Mesenteric fat pad (tissue), 1 donor: ENCODE results near the gene FN3K. TPM values are rescaled to one million over a fixed set of nuclear protein-coding genes. Genes with fewer than 3 reads are reported as not detected.

Source experiments
- DNase-seq: peaks from one replicate; pipeline ENCODE4 v3.0.0-alpha.2; 2020; ENCODE audit warnings: low spot score
- long read RNA-seq: library from polyadenylated mRNA; unstranded; transcript quantifications from one replicate; pipeline ENCODE4 v2.0.0, GENCODE V29; 2020
- total RNA-seq: library from RNA; stranded (reverse); fragmentation: NEBNext Ultra II Directional; extraction: Animal tissue kit (Norgen Biotek cat#: 25700); gene quantifications from one replicate; pipeline ENCODE4 v1.2.1, GENCODE V29; 2021
- donor health status: DM: yes; HTN: yes; CAD: no.

FN3K gene
- total RNA-seq: 19.3 TPM
- long read RNA-seq, partial matches to known transcripts: 0 of 2 reads
- long read RNA-seq, other reads (novel, unspliced or antisense): 2 of 2 reads

DNA sequence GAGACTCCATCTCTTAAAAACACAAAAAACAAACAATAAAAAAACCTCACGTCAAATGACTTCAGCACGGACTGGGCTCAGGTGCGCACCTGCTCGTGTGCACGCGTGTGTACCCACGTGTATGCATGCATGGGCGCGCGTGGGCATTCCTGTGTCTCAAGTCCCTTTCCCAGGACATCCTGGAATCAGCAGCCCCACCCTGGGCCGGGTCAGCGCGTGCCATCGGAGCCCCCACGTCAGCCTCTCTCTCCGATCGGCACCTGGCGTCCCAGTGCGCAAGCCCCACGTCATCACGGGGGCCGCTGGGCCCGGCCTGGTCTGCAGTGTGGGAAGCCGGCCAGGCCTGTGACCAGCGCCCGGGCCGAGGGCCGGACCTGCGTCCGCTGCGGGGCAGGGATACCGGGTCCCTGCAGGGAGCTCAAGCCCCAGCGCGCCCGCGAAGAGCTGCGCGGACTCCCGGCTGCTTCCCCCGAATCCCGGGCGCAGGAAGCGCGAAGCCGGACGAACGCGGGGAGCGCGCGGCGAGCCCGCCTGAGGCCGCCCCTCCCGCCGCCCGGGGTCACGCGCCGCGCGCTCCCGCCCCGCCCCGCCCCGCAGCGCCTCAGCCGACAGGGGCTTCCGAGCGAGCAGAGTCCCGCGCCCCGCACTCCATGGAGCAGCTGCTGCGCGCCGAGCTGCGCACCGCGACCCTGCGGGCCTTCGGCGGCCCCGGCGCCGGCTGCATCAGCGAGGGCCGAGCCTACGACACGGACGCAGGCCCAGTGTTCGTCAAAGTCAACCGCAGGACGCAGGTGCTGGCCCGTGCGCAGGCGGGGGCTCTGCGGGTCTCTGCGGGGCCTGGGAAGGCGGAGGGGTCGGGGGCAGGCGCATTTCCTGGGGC lies at the start of gene FN3K:
FN3K (plus strand) TSS at position 629 of the 880 bp plus-strand sequence; CDS start at position 651, 22 bp downstream.
- no peak for DNase-seq

DNA sequence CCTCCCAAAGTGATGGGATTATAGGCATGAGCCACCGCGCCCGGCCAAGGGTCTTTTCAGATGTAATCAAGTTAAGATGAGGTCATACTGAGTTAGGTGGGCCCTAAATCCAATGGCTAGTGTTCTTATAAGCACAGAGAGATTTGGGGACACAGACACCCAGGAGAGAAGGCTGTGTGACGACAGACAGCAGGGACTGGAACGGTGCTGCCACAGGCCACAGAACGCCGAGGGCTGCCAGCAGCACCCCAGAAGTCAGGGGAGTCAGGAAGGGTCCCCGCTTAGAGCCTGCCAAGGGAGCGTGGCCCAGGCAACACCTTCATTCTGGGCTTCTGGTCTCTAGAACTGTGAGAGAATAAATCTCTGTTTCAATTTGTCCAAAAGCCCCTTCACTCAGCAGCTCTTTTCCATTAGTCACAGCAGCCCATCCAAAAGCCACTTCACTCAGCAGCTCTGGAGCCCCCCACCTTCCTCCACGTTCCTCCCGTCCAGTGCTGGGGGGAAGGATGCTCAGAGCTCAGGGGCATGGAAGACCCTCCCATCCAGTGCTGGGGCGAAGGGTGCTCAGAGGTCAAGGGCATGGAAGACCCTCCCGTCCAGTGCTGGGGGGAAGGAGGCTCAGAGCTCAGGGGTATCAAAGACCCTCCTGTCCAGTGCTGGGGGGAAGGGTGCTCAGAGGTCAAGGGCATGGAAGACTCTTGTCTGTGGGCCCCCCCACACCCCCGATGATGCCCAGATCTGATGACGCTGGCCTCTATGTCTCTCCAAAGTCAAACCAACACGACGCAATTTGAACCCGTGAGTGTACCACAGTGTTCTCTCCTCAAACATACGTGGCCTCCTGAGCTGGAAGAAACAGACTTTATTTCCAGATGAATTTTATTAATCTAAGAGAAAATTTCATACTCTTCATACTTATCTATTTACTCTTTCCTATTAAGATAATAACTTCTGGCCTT lies 48.8 kb upstream of the FN3K start:
- no peak for DNase-seq

DNA sequence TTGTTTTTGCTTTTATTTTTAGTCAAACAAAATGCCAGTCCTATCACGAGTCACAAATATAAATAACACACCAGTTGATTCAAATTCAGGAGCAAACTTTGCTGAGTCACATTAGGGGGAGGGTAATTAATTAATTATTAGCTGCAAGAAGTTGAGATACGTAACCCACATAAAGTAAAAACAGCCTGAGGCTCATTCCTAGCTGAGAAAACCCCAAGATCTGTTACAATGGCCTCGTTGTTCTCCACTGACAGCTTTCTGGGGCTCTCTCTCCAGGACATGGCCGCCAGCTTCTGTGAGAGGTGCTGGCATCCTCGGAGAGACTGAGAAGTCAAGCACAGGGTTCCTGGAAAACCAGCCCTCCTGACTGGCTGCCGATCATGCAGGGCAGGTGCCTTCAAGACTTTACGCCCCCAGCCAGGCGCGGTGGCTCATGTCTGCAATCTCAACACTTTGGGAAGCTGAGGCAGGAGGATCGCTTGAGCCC lies 48.0 kb upstream of the FN3K start:
- DNase-seq: no peak

DNA sequence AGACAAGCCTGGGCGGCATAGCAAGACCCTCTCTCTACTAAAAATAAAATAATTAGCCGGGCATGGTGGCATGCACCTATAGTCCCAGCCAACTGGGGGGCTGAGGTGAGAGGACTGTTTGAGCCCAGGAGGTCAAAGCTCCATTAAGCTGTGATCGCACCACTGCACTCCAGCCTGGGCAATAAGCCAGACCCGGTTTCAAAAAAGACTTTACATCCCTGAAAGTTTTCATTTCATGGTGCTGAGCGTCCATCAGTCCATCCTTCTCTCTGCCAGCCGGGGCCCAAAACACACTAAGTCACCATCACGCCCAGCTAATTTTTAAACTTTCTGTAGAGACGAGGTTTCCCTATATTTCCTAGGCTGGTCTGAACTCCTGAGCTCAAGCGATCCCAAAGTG lies 47.5 kb upstream of the FN3K start:
- DNase-seq: no peak

DNA sequence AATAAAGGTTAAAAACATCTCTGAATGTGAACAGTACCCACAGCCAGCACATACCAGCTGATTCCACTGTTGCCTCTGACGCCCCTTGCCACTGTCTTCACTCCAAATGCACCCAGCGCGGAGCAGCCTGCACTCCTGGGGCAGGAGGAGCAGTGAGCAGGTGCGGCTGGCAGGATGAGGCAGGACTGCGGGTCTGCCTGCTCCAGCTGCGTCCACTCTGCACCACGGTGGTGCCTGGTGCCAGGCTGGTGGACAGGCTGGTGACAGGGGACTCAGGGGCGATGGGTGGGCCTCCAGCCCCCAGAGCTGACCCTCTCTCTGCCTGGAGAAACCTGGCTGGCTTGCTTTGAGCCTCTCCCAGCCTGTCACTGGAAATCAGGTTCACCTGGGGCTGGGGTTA lies 46.3 kb upstream of the FN3K start:
- no peak for DNase-seq

DNA sequence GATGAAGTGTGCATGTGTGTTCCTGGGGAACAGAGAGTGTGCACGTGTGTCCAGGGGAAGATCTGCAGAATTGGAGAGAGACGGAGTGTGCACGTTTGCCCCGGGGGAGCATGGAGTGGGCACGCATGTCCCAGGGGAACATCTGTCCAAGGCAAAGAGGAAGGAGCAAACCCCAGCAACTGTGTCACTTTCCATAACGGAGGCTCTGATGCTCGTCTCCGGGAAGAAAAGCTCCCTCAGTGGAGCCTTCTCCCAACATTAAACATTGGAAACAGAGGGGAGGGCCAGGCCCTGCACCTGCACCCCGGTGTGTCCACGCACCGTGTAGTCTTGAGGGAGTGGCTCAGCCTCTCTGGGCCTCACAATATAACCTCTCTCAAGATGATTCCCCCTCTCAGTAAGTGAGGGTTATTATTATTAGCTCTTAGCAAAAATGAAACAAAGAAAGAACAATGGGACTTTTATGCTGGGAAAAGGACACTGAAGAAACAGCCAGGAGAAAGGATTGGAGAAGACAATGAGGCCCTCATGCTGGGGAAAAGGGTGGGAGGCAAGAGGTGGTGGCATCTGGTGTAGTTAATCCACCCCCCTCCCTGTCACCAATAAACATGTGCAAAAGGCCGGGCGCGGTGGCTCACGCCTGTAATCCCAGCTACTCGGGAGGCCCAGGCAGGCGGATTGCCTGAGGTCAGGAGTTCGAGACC lies 44.5 kb upstream of the FN3K start:
- DNase-seq: no peak

DNA sequence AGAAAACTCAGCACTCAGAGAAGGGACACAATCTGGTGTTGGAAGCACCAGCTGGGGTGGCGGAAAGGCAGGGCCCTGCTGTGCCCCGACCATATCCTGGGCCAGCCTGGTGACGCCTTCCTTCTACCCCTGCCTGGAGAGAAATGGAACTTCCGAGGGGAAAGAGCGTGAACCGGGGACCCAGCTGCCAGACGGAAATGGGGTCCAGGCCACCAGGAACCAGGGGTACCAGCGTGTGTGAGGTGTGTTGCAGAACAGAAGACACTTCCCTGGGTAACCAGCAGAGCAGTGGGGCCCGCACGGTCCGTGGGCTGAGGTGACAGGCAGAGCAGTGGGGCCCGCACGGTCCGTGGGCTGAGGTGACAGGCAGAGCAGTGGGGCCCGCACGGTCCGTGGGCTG lies 43.7 kb upstream of the FN3K start:
- no peak for DNase-seq

DNA sequence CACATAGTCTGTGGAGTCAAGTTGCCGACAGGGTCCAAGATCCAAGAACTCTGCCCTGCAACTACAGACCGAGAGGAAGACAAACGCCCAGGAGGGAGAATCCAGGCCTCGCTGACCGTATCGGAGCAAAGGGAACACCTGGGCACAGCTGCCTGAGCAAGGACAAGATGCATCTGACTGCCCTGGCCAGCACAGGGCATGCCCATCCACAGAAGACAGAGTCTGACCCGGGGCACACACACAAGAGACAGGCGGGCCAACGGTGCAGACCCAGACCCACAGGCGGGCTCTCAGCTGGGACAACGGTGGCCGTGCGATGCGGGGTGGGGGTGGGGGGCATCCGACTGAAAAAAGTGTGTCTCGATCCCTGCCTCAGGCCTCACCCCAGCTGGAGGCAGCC lies 43.1 kb upstream of the FN3K start:
- no peak for DNase-seq

DNA sequence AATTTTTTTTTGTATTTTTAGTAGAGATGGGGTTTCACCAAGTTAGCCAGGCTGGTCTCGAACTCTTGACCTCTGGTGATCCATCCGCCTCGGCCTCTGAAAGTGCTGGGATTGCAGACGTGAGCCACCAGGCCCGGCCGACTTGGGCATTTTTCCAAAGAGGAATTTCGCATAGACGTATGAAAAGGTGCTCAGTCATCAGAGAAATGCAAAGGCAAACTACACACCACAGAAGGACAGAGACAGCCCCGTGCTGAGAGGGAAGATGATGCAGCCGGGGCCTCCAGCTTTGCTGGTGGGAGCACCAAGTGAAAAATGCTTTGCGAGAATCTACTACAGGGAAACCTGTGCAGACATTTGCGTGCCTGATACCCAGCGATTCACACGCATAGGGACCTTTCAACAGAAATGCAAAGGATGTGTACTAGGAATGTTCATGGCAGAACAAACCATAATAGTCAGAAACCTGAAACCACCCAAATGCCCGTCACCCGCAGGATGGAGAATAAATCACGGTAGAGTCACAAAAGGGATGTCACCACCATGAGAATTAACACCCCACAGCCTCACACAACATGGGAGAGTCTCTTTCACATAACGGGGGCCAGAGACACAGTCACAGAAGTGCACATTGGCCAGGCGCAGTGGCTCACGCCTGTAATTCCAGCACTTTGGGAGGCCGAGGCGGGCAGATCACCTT lies 42.1 kb upstream of the FN3K start:
- DNase-seq: no peak

DNA sequence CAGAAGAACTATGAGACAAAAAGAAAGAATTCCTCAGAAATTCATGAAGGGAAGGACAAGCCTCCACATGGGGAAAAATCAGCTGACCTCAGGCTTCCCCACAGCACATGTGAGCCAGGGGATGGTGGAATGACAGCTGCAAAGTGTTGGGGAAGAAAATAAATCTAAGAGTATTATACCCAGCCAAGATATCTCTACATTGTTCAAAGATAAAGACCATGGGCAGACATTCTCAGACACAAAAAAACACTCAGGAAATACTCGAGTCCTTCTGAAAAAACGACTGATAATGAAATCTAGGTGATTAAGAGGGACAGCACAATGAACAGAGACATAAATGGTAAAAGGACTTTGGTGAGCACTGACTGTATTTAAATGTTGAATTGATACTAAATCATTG lies 40.8 kb upstream of the FN3K start:
- DNase-seq: no peak

DNA sequence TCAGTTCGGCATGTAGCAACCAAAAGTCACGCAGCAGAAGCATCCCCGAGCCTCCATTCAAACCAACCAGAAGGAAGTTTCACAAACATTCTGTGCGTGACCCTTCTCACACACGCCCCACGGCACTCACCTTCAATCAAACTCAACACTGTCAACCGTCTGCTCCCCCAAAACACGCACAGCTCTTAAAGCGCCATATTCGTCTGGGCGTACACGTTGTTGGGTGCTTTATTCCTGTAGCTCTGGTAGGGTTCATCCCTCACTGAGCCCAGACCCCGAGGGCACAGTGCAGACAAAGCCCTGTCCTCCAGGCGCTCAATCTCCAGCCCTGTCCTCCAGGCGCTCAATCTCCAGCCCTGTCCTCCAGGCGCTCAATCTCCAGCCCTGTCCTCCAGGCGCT lies 39.2 kb upstream of the FN3K start:
- no peak for DNase-seq

DNA sequence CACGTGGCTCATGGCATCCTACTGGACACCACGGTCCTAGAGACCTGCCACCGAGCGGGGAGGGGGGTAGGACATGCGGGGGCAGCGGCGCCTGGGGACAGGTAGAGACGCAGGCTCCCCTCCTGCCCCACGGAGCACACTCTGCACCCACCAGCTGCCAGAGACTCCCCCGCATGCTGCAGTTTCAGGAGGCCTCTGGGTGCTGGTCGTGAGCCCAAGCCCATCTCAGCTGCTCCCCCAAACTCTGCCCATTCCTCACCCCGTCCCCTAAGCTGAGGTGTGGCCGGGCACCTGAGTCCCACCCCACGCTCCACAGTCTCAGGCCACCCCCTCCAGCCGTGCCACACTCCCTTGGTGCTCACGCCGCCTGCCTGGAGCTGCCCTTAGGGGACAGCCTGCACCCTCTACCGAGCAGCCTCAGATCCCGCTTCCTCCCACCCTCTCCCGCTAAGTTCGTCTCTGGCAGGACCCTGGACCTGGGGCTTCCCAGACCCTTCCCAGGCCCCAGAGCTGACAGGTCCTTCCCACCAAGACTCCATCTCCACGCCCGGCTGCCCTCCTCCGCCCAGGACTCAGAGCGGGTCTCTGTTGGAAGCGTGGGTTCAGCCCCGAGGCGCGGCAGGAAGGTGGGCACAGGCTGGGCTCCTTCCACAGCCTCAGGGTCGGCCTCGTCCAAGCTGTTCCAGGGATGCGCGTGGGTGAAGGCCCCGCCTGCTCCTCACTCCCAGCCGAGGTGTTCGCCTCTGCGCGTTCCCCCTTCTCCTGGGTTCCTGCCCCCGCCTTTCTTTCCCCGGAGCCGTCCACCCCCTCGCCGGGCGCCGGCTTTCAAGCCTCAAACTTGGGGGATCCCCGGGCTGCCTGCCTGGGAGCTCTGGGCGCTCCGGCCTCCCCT lies 38.3 kb upstream of the FN3K start:
- DNase-seq: no peak

DNA sequence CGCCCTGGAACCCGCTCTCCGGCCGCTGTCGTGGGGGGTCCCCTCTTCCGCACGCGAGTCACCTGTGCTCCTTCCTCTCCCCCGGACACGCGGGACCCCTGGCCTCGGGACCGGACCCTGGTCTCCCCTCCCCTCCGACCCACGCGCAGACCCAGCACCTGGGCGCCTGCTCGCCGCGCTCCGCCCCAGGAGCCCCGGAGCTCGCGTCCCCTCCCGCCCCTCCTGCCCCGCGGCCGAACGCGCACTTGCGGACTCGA lies 37.7 kb upstream of the FN3K start:
- no peak for DNase-seq

DNA sequence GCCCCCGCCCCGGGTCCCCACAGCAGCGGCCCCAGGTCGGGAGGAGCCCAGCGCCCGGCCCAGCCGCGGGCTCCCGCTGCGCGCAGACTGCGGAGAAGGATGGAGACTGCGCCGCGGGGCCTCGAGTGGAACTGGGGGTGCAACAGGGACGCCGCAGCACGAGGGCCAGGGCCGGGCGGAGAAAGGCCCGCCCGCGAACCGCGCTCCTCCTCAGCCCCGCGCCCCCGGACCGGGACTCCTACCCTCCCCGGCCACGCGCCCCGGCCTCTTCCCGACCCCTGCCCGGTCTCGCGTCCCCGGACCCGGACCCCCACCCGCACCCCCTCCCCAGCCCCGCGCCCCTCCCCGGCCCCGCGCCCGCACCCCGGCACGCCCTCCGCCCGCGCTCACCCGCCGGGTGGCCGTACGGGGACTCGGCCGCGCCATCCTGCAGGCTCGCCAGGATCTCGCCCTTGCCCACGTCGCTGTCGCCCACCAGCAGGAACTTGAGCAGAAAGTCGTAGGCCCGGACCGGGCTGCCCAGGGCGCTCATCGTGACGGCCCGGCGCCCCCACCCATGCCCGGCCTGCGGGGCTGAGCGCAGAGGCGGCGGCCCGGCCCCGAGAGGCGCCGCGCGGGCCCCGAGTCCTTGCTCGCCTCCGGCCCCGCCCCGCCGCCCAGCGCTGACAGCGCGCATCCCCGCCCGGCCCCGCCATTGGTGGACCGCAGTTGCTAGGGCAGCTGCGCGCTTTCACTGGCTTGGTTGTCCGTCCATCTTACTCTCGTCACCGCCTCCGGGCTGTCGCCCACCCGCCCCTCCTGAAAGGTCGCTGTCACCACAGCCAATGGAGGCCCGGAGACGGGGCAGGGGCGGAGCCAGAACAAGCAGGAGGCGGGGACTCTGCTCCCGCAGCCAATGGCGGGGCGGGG lies 37.1 kb upstream of the FN3K start, which contains the start of gene RAB40B:
RAB40B (minus strand) TSS at position 634 of the 909 bp plus-strand sequence; CDS start at position 532, 102 bp downstream.
- DNase-seq: peak; percentile 99

DNA sequence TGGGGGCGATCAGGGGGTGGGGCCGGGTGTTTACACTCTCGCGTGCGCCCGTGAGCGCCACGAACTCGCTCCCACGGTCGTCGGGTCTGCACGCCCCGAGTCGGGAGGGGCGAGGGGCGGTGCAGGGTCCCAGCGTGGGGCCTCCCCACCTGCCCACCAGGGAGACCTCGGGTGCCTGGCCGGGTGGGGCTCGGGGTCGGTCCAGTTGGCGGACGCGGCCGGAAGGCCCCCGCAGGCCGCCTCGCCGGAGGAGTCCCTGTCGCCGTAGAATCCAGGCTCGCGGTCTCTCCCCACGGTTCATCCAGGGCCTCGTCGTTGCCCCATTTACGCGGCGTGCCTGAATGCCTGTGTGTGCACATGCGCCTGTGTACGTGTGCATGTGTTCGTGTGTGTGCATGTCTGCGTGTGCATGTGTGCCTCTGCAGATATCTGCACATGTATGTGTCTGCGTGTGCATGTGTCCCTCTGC lies 36.4 kb upstream of the FN3K start:
- DNase-seq: no peak

DNA sequence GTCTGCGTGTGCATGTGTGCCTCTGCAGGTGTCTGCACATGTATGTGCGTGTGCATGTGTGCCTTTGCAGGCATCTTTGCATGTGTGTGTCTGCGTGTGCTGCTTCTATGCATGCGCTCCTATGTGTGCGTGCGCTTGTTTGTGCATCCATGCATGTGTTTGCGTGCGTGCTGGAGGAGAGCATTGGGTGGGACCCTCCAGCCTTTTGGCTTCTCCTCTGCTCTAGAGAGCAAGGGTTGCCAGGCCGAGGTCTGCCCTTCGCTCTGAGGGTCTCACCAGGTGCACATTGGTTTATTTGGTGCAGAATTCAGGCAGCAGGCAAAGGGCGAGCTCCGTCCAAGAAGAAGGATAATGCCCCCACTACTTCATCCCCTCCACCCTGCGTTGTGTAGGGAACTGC lies 35.9 kb upstream of the FN3K start:
- no peak for DNase-seq

DNA sequence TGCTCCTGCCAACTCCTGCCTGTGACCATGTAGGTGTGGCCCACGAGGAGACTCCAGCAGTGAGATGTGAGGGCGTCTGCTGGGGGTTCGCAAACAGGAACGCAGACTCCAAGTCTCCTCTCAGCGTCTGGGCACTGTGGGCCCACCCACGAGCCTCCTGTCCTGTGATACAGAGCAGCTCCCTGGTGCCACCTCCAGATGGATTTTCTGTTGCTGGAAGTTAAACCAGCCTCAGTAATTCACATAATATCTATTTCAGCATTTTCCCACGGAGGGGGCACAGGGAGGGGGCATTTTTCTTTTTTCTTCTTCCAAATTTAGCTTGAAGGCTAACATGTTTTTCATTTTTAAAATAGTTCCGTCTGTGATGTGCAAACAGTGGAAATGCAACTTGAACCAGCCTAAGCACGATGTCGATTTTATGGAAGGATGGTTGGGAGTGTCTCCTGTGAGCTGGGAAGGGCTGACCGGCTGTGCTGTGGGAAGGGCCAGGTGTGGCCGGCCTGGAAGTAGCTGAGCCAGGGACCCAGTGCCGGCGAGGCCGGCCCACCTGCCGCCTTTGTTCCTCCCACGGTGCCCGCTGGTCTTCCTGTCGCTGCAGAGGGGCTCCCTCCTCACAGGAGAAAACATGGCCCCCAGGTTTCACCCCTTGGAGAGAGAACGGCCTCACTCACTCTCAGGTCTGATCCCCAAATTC lies 33.0 kb upstream of the FN3K start:
- DNase-seq: no peak
